ENCODE results near the gene AGRN.
"Not testable (repeated sequence)": the region's sequence is repeated elsewhere in the genome, so short reads cannot be mapped to it uniquely, and the experiment has no call there.

The AGRN gene

DNA sequence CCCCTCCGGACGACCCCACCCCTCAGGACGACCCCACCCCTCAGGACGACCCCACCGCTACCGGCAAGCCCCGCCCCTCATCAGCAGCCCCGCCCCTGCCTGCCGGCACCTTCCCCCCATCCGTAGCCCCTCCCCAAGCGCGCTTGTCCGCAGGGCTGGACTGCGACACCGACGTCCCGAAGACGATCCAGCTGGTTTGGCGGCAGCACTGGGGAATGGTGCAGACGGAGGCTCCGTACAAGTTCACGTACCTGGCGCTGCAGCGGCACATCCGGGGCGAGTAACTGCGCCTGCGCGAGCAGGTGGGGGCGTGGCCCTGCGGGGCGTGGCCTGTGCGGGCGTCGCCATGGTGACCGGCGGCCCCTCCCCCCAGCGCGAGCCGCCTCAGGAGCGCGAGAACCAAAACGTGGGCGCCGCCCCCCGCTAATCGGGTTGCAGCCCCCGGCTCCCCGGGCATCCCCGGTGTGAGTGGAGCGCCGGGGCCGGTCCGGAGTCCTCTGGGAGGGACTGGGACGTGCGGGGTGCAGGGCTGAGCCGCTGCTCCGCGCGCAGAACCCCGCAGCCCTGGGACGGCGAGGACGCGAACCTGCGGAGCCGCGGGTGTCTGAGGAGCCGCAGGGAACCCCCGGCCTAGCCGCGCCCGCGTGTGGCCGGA is 49.3 kb downstream of the AGRN start:
- peak; percentile 89 for DNase-seq

GRCh38 chr1:1069711-1070676 is 50.1 kb downstream of the AGRN start:
- DNase-seq, result no peak

DNA sequence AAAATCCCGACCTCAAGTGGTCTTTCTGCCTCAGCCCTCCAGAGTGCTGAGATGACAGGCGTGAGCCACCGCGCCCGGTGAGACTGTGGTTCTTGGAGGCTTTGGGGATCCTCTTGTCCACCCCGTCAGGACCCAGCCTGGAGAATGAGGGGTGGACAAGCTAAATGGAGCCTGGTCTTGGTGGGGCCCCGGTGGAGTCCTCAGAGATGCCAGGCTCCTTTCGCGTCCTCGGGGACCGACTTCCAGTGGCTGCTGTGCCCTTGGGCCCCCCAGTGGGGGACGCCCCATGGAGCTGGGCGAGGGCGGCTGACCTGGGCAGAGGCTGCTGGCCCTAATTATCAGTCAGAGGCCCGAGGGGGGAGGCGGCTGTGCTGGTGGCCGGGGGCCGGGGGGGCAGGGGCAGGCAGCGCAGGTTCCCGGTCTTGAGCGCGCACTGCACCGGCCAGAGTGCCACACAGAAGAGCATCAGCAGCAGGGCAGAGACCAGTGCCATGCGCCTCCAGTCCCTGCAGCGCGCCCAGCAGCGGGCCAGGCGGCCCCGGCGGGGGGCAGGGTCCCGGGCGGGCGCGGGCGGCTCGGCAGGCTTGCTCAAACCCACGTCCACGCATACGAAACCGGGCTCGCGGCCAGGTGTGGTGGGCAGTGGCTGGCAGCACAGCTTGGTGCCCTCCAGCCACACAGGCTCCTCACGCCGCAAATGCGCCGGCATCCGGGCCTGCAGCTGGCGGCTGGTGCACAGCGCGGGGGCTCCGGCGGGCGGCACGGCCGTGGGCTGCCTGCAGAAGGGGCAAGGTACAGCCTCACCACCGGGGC is 51.8 kb downstream of the AGRN start:
- DNase-seq, result no peak

GRCh38 chr1:1072299-1072848 is 52.5 kb downstream of the AGRN start:
- DNase-seq, result no peak

GRCh38 chr1:1072849-1073742 is 53.2 kb downstream of the AGRN start:
- DNase-seq, result no peak

DNA sequence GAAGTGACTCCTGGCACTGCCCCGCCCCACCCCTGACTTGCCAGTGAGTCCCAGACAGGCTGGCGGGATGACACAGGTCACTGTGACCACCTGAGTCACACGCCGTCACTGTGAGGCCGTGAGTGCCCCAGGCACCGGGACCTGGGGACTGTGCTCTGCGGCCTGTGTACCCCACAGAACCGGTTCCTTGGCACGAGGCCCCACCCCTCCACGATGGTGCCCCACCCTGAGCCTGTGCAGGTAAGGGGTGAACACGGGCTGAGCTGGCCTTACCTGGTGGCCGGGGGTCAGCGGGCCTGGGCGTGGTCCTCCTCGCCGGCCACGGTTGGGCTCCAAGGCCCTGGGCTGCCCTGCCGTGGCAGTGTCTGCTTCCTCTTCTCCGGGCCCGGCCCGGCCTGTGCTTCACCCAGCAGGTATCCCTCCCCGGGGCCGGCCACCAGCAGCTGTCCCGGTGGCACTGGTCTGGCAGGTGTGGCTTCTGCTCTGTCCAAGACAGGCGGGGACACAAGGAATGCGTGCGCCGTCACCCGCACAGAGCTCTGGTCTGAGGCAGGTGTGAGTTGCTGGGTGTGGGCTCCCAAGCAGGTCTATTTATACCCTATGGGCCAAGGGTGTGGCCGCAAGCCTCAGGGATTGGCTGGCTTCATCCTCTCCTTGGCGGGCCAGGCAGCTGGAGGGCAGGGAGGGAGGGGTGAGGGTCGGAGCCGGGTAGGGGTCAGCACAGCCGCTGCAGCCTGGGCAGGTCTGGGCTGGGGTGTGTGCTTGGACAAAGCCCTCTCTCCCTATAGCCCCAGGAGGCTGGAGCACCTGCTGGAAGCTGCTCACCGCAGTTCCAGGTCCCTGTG is 54.0 kb downstream of the AGRN start, which contains the start of gene RNF223:
TSS of gene RNF223 (minus strand) at position 564 of the 845 bp plus-strand sequence. CDS start 1,740 bp downstream, outside the sequence.
- no peak for DNase-seq

DNA sequence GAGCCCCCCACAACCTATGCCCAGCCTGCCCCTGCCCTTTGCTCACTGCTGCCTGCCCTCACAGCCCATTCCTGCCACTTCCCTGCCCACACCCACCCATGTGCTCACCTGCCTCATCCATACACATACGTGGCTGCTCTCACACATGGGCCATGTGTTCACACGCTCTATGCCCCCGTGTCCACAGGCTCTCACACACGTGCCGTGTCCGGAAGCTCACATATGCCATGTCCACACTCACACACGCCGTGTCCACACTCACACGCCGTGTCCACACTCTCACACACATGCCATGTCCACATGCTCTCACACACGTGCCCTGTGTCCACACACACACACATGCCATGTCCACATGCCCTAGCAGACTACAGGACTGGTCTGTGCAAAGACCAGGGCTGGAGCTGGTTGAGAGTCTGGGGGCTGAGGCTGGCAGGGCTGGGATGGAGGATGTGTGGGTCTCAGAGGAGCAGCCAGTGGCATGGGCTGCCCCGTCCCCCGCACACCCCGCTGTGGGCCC is 54.8 kb downstream of the AGRN start:
- DNase-seq, result no peak

DNA sequence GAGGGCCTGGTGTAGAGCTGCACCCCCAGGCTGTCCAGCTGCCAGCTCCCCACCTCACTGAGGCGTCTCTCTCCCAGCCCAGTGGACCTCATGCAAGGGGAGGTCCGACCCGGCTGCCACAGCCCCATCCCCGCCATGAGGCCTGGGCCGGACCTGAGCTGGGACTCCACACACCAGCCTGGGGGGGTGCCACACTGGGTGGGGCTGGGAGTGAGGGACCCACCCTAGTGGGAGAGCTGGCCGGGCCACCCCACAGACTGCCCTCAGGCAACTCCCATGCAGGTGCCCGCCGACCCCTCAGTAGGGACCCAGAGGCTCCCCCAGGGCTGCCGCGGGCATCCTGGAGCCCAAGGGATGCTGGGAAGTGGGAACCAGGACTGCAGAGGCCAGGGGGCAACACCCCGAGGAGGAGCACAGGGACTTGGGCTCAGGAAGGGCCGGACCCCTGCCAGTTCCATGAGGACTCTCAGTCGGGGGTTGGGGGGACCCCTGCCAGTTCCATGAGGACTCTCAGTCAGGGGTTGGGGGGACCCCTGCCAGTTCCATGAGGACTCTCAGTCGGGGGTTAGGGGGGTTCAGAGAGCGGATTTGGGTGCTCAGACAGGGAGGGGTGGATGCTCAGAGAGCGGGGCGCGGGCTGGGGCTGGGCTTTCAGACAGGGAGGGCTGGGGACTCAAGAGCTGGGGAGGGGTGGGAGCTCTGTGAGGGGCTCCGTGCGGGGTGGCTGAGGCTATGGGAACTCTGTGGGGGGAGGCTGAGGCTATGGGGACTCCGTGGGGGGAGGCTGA is 55.4 kb downstream of the AGRN start:
- no peak for DNase-seq

DNA sequence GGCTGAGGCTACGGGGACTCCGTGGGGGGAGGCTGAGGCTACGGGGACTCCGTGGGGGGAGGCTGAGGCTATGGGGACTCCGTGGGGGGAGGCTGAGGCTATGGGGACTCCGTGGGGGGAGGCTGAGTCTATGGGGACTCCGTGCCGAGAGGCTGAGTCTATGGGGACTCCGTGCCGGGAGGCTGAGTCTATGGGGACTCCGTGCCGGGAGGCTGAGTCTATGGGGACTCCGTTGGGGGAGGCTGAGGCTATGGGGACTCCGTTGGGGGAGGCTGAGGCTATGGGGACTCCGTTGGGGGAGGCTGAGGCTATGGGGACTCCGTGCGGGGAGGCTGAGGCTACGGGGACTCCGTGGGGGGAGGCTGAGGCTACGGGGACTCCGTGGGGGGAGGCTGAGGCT is 57.5 kb downstream of the AGRN start:
- DNase-seq, result not testable (repeated sequence)

DNA sequence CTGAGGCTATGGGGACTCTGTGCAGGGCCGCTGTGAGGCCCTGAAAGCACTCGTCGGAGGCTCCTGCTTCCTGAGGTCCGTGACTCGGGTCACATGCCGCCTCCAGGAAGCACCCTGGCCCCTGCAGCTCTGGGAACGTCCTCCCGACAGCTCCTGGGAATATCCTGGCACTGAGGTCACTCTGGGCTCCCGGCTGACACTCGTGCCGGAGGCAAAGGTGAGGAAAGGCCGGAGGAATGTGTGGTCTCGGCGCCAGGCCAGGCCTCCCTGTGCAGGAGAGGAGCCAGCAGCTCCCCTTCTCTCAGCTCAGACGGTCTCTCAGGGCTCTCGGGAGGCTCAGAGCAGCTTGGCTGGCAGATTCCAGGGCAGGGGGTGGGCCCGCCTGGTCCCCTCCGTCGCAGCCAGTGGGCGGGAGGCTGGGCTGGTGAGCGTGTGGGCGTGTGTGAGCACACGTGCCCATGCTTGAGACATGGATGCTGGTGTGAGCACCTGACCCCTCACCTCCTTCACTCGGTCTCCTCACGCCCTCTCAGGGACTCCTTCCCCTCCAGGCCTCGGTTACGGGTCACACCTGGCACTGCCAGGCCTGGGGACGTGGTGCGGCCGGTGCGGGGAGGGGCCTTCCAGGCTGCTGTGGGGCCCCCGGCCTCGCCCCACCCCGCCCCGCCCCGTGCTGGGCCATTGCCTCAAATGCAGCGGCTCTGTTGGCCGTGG is 59.6 kb downstream of the AGRN start:
- no peak for DNase-seq

GRCh38 chr1:1080122-1080757 is 60.3 kb downstream of the AGRN start:
- no peak for DNase-seq

- no peak for DNase-seq
Observed at GRCh38 chr1:1080951-1081310, 61.0 kb downstream of the AGRN start.

DNA sequence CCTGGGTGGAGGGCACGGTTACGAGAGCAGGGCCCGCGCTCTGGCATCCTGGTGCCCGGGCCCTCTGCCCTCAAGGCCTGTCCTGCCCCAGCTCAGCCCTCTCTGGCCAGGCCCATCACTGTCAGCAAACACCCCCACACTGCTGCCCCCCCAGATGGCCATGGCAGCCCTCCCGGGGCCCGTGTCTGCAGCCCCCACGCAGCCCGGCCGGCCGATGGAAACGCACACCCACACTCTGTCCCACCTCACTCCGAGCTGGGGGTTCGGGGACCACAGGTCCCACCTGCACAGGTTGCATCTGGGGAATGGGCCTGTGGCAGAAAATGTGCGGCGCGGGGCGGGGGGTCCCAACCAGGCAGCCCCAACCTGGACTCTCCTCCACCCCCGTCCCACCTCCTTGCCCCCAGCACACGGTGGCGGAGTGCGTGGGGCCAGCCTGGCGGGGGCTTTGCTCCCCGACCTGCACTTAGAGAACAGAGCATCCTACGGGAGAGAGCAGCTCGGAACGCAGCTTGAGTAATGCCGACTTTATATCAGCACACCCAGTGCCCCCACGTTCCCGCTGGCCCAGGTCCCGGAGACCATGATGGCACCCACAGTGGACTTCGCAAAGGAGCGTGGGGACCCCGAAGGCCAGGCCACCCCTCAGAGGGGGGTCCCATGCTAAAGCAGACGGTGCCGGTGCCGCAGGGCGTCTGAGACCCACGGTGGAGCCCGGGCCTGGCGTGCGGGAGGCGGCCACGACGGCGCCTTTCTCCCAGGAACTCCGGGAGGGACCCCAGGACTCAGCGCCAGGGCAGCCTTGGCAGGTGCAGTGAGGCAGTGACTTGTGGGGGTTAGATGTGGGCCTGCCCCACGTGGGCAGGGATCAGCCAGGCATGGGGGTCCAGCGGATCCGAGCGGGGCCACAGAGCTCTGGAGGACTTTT is 61.7 kb downstream of the AGRN start:
- DNase-seq, result no peak

- DNase-seq, result no peak
Observed at GRCh38 chr1:1082239-1082775, 62.4 kb downstream of the AGRN start.

DNA sequence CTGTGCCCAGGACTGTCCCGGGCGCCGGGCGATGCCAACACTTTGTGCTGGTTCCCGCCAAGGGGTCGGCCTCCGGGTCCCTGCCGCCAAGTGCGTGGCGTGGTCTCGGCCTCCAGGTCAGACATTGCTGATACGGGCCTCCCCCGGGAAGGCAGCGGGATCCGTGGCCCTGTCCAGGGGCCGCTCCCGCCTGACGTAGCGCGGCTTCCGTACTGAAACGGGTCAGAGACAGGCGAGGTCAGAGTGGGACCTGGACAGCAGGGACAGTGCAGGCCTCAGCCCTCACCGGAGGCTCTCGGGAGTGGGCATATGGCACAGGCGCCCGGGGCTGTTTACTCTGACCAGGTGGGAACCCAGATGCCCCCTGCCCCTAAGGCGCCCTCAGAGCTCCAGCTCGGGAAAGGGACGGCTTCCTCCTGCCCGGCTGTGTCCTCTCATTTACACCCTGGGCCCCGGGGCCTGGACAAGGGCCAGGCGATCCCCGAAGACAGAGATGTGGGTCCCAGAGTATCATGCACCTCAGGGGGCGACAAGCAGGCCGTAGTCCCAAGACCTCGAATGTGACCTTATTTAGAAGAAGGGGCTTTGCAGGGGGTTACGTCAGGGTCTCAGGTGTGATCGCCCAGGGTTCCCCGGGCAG is 63.0 kb downstream of the AGRN start:
- DNase-seq, result no peak

All from stimulated activated CD4-positive, alpha-beta T cell treated with anti-CD3 and anti-CD28 coated beads, Interleukin-4, amount 100 ng/mL, for 24 hours (primary cell).